GM18505 (cell line): ENCODE results near the gene RUFY1.
"Not testable (repeated sequence)": the region's sequence is repeated elsewhere in the genome, so short reads cannot be mapped to it uniquely, and the experiment has no call there.

ENCODE experiments used
- ATAC-seq: cut with Tn5 transposase; IDR thresholded peaks from one replicate; pipeline ENCODE4 v1.9.1; 2021; ENCODE audit not compliant: unreplicated experiment
- POLR2A ChIP-seq: IDR thresholded peaks from 4 replicates; pipeline ENCODE4 v1.6.1; 2011; ENCODE audit warnings: borderline replicate concordance; ENCODE audit not compliant: insufficient read depth, insufficient read length; ENCODE audit errors: extremely low read depth

The RUFY1 gene

GRCh38 chr5:179643141-179643920, 93.0 kb downstream of the RUFY1 start:
- not testable (repeated sequence) for ATAC-seq

- ATAC-seq = not testable (repeated sequence)
These were observed 94.4 kb downstream of the RUFY1 start for GRCh38 chr5:179644766-179645165.

DNA sequence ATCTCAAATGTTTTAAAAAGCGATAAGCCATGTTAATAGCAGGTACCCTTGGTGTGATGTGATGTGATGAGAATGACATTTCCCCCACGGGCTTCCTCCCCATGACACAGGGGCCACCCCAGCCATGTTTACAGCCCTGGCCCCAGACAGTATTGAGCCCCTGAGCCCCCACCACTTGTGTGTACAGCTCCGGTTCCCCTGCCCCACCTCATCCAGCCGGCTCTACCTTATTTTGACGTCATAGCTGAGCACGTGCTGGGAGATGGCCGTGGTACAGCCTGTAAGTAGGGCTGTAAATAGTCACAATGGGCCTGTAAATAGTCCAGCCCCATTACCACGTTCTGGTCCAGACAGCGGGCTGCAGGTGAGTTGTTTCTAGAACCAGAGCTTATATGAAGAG, 98.1 kb downstream of the RUFY1 start:
- no peak for TF ChIP-seq POLR2A
- no peak for ATAC-seq

DNA sequence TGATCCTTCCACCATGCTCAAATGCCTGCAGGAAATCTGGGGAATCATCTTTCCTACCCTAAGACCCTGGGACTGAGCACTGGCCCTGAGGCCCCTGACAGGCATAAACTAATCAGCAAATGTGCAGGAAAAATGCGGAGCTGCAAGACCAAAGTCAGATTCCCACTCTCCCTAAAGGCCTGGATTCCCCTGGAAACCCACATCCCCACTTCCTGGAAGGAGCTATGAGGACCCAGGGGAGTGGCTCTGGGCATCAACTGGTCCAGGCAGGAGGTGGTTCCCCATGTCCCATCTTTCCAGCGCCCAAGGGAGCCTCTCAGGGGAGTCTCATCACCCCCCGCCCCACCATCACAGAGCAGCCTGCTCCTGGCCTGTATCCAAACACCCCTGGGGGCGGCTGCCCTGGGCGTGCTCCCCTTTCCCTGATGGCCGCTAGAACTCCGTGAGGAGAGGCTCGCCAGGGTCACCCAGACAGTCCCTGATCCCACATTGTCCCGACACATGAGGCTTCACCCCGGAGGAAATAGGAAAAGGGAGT, 98.9 kb downstream of the RUFY1 start:
- not testable (repeated sequence) for ATAC-seq

DNA sequence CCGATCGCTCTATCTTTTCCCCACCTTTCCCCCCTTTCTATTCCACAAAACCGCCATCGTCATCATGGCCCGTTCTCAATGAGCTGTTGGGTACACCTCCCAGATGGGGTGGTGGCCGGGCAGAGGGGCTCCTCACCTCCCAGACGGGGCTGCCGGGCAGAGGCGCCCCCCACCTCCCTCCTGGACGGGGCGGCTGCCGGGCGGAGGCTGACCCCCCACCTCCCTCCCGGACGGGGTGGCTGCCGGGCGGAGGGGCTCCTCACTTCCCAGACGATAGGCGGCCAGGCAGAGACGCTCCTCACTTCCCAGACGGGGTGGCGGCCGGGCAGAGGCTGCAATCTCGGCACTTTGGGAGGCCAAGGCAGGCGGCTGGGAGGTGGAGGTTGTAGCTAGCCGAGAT, 99.9 kb downstream of the RUFY1 start:
- not testable (repeated sequence) for ATAC-seq

- ATAC-seq = not testable (repeated sequence)
These were observed 102.8 kb downstream of the RUFY1 start for GRCh38 chr5:179653135-179653534.

DNA sequence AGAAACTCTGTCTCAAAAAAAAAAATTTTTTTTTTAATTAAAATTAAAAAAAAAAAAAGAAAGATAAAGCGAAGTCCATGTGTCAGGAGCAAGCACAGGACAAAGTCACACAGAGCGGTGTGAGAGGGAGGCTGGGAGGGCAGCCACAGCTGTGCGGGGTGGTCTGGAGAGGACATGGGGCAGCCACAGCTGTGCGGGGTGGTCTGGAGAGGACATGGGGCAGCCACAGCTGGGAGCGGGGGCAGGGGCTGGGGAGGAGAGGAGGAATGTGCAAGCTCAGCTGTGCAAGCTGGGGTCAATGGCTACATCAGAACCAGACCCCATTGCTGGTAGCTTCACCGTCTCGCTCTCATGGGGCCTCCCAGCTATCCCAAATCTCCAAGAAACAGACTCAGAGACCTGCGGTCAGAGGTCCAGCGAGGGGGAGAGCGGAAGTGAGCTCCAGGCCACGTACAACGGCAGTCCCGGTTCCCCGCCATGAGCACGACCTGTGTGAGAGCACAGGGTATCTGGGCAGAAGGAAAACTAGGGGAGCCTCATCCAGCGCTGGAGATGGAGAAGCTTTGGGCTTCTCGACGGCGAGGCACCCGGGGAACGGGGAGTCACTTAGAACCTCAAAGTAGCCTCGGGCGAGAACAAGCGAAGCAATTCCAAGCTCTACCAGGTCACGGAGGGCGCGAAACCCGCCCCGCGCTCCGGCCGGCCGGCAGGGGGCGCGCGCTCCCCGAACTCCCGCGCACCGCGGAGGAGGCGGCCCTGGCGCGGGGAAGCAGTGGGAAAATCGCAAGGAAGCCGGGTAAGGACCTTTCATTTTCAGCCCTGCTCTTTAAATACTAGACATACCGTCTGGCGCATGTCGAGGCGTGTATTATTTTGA, 107.2 kb downstream of the RUFY1 start:
- ATAC-seq = peak; percentile 89

DNA sequence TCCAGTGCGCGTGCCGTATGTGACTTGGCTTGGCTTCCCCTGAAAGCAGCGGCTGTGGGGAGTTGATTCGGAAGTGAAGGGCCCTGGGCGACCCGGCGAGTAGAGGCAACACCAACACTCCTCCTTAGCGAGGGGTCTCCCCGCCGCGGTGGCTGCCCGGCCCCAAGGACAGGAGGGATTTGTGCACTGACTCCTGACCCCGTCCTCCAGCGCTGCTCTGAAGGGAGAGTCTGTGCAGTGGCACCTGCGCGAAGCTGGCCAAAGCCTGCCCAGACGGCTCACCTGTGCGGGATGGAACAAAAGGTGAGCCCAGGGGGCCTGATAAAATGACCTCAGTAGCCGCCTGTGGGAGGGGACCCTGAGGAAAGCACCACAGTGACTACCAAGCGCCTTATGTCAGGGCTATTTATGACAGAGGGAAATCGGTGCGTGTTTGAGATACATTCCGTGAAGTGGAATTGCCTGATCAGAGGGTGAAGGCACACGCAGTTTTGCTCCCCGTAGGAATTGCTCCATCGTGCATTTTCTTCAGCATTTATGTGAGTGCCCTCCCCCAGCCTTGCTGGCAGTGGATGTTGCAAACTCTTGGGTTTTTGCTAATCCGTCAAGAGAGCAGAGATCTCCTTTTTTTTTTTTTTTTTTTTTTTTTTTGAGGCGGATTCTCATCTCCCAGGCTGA, 108.0 kb downstream of the RUFY1 start:
- ATAC-seq = peak; percentile 45
